NK-92 treated with Interleukin-12 subunit alpha and Interleukin-12 subunit beta, amount 100 ng/mL, for 24 hours (cell line): Measurements from ENCODE around the gene IFNL2.

Source experiments
- DNase-seq: peaks from one replicate; lab custom pipeline; 2025; lab: John Stamatoyannopoulos, UW

The IFNL2 gene

GRCh38 chr19:39318690-39319089 is 50.5 kb downstream of the IFNL2 start:
- DNase-seq, result no peak

- no peak for DNase-seq
Measured at GRCh38 chr19:39319098-39319891, 51.1 kb downstream of the IFNL2 start.
